ENCODE results near the gene KRTAP6-1.

The KRTAP6-1 gene
- 0 reads per million in 4 donors for total RNA-seq

GRCh38 chr21:30613836-30614235, at the start of gene KRTAP6-1:
Gene KRTAP6-1, minus strand, starts transcription at chr21:30613930. Its CDS starts 26 bp downstream, at chr21:30613904.
- no peak for DNase-seq

GRCh38 chr21:30652891-30653290, 39.2 kb upstream of the KRTAP6-1 start:
- no peak for DNase-seq

- no peak for DNase-seq
Measured at GRCh38 chr21:30646904-30647414, 33.2 kb upstream of the KRTAP6-1 start.

GRCh38 chr21:30642564-30642963, 28.8 kb upstream of the KRTAP6-1 start, which contains the start of gene KRTAP20-3:
Gene KRTAP20-3, plus strand, starts transcription at chr21:30642864.
- DNase-seq, result no peak

- DNase-seq, result no peak
Measured at GRCh38 chr21:30638686-30639085, 25.0 kb upstream of the KRTAP6-1 start.

- no peak for DNase-seq
Measured at GRCh38 chr21:30634906-30635305, 21.2 kb upstream of the KRTAP6-1 start, which contains the start of gene KRTAP20-2. Gene KRTAP20-2, plus strand, starts transcription at chr21:30635206. Its CDS starts 58 bp downstream, at chr21:30635264.

GRCh38 chr21:30629200-30629599, 15.5 kb upstream of the KRTAP6-1 start:
- no peak for DNase-seq

- DNase-seq, result no peak
Measured at GRCh38 chr21:30628109-30628508, 14.4 kb upstream of the KRTAP6-1 start.

GRCh38 chr21:30625449-30626165, 11.9 kb upstream of the KRTAP6-1 start:
- no peak for DNase-seq

- DNase-seq, result no peak
Measured at GRCh38 chr21:30623362-30623761, 9.6 kb upstream of the KRTAP6-1 start.

GRCh38 chr21:30620522-30620921, 6.8 kb upstream of the KRTAP6-1 start, which contains the start of gene KRTAP20-4:
Gene KRTAP20-4, plus strand, starts transcription at chr21:30620627.
- DNase-seq, result no peak

- DNase-seq, result no peak
Measured at GRCh38 chr21:30620080-30620479, 6.3 kb upstream of the KRTAP6-1 start.

- no peak for DNase-seq
Measured at GRCh38 chr21:30616125-30616524, 2.4 kb upstream of the KRTAP6-1 start, which contains the start of gene KRTAP20-1. Gene KRTAP20-1, plus strand, starts transcription at chr21:30616425. Its CDS starts 30 bp downstream, at chr21:30616455.

GRCh38 chr21:30615199-30615598, 1.5 kb upstream of the KRTAP6-1 start:
- no peak for DNase-seq

- no peak for DNase-seq
Measured at GRCh38 chr21:30612132-30612531, 1.6 kb downstream of the KRTAP6-1 start.

GRCh38 chr21:30605968-30606367, 7.8 kb downstream of the KRTAP6-1 start:
- DNase-seq, result no peak

GRCh38 chr21:30600787-30601186, 12.9 kb downstream of the KRTAP6-1 start, which contains the start of gene KRTAP22-1:
Gene KRTAP22-1, plus strand, starts transcription at chr21:30601087.
- DNase-seq, result no peak

- DNase-seq, result no peak
Measured at GRCh38 chr21:30598802-30599201, 14.9 kb downstream of the KRTAP6-1 start, which contains the start of gene KRTAP6-2. Gene KRTAP6-2, minus strand, starts transcription at chr21:30598902. Its CDS starts 28 bp downstream, at chr21:30598874.

- DNase-seq, result no peak
Measured at GRCh38 chr21:30592140-30592539, 21.6 kb downstream of the KRTAP6-1 start, which contains the start of gene KRTAP6-3. Gene KRTAP6-3, plus strand, starts transcription at chr21:30592440. Its CDS starts 6 bp downstream, at chr21:30592446.

GRCh38 chr21:30590297-30590696, 23.4 kb downstream of the KRTAP6-1 start, which contains the start of gene KRTAP22-2:
Gene KRTAP22-2, minus strand, starts transcription at chr21:30590397.
- no peak for DNase-seq

- DNase-seq, result no peak
Measured at GRCh38 chr21:30582870-30583269, 30.9 kb downstream of the KRTAP6-1 start.

GRCh38 chr21:30580132-30580531, 33.6 kb downstream of the KRTAP6-1 start:
- no peak for DNase-seq

- DNase-seq, result no peak
Measured at GRCh38 chr21:30579346-30579745, 34.4 kb downstream of the KRTAP6-1 start.

- DNase-seq, result no peak
Measured at GRCh38 chr21:30577766-30578165, 36.0 kb downstream of the KRTAP6-1 start.

Data from T-helper 1 cell (primary cell).